Prostate gland (tissue), 2 donors: Measurements from ENCODE around the gene JAKMIP2.

Source experiments
- CTCF ChIP-seq, 4 experiments: fragments of 200-600 bp in 2 of 4; fragments of 450-650 bp in 2 of 4; sonication (generic) in 2 of 4; IDR thresholded peaks; 1 replicate in 3 of 4; 2 replicates in 1 of 4; pipeline ENCODE4 v1.5.1; 2016 to 2019; ENCODE audit warnings: antibody characterized with exemption in 4 of 4, mild to moderate bottlenecking in 2 of 4, moderate library complexity in 2 of 4
- POLR2A ChIP-seq: fragments of 450-650 bp; IDR thresholded peaks from one replicate; pipeline ENCODE4 v1.6.1; 2016; ENCODE audit warnings: antibody characterized with exemption, mild to moderate bottlenecking
- POLR2AphosphoS5 ChIP-seq: sonication (generic); formaldehyde crosslinking; IDR thresholded peaks from one replicate; pipeline ENCODE4 v1.6.1; 2017; ENCODE audit warnings: antibody characterized with exemption

- TF ChIP-seq CTCF (IDR thresholded peaks at IDR 0.05) = no peak
- no peak for TF ChIP-seq POLR2AphosphoS5
- TF ChIP-seq POLR2A = no peak
These were observed 47.6 kb downstream of the JAKMIP2 start for GRCh38 chr5:147734894-147735293.
